NCI-H1048 (cell line): ENCODE results near the gene CCDC40.
A peak's percentile ranks its signal among the peaks of the same experiment; 100 is the strongest.

ENCODE experiments used
- DNase-seq: peaks from one replicate; lab custom pipeline; 2025; lab: John Stamatoyannopoulos, UW

CCDC40 gene

GRCh38 chr17:80000136-80000535, 36.3 kb upstream of the CCDC40 start:
- no peak for DNase-seq

- DNase-seq: no peak
Measured at GRCh38 chr17:80000981-80001775, 35.3 kb upstream of the CCDC40 start.

- no peak for DNase-seq
Measured at GRCh38 chr17:80002070-80002641, 34.3 kb upstream of the CCDC40 start.

GRCh38 chr17:80002690-80003490, 33.6 kb upstream of the CCDC40 start:
- DNase-seq: no peak

GRCh38 chr17:80003969-80004368, 32.5 kb upstream of the CCDC40 start:
- no peak for DNase-seq

- no peak for DNase-seq
Measured at GRCh38 chr17:80005360-80006338, 30.8 kb upstream of the CCDC40 start.

GRCh38 chr17:80006339-80006720, 30.1 kb upstream of the CCDC40 start:
- DNase-seq: no peak

GRCh38 chr17:80006811-80007752, 29.4 kb upstream of the CCDC40 start:
- DNase-seq: no peak

GRCh38 chr17:80007939-80008338, 28.5 kb upstream of the CCDC40 start:
- DNase-seq: no peak

GRCh38 chr17:80008383-80008840, 28.0 kb upstream of the CCDC40 start:
- DNase-seq: peak; percentile 67

- DNase-seq: no peak
Measured at GRCh38 chr17:80008848-80009247, 27.6 kb upstream of the CCDC40 start.

- no peak for DNase-seq
Measured at GRCh38 chr17:80009391-80010282, 26.8 kb upstream of the CCDC40 start.

GRCh38 chr17:80010283-80010858, 26.1 kb upstream of the CCDC40 start:
- no peak for DNase-seq

GRCh38 chr17:80011989-80012555, 24.4 kb upstream of the CCDC40 start:
- no peak for DNase-seq

GRCh38 chr17:80012765-80013741, 23.4 kb upstream of the CCDC40 start:
- no peak for DNase-seq

- DNase-seq: no peak
Measured at GRCh38 chr17:80017226-80018010, 19.0 kb upstream of the CCDC40 start.
